ENCODE measurements around the gene HCRTR1. TPM values are rescaled to one million over a fixed set of nuclear protein-coding genes. Genes with fewer than 3 reads are reported as not detected.
A peak's percentile ranks its signal among the peaks of the same experiment; 100 is the strongest.

HCRTR1 gene
- polyA plus RNA-seq (ENCODE audit: insufficient read length): 0.13 TPM
- long read RNA-seq, donor 1: 0 reads
- long read RNA-seq, donor 2: 0 reads
- long read RNA-seq, donor 3: 0 reads
- long read RNA-seq, donor 4: 0 reads
- long read RNA-seq, donor 5: 0 reads
- long read RNA-seq, donor 6, partial matches to known transcripts: 35 of 62 reads
- long read RNA-seq, donor 6, other reads (novel, unspliced or antisense): 27 of 62 reads
- long read RNA-seq, donor 7: 0 reads
- long read RNA-seq, donor 8: 0 reads

GRCh38 chr1:31617218-31617915 lies at the start of gene HCRTR1:
Gene HCRTR1 (plus strand): TSS chr1:31617689. CDS start chr1:31619193, 1,504 bp downstream.
- DNase-seq: no peak

- no peak for DNase-seq
Observed at GRCh38 chr1:31567956-31568570, 49.4 kb upstream of the HCRTR1 start.

- no peak for DNase-seq
Observed at GRCh38 chr1:31568895-31569595, 48.4 kb upstream of the HCRTR1 start.

GRCh38 chr1:31569596-31570173 lies 47.8 kb upstream of the HCRTR1 start:
- no peak for DNase-seq

- DNase-seq: no peak
Observed at GRCh38 chr1:31570228-31570627, 47.3 kb upstream of the HCRTR1 start.

DNA sequence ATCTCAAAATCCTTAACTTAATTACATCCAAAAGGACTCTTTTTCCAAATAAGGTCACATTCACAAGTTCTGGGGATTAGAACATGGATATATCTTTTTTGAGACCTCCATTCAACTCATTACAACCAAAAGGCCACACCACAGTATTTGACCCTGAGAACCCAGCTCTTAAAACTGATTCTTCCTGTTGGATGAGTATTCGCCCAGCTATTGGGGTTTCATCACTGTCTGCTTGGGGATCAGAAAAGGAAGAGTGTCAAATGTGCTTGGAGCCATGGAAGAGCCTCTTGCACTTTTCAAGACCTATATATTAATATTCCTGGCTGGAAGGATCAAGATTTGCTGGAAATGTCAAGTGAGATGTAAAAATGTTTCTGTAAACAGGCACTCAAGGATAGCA lies 46.6 kb upstream of the HCRTR1 start:
- DNase-seq: no peak

DNA sequence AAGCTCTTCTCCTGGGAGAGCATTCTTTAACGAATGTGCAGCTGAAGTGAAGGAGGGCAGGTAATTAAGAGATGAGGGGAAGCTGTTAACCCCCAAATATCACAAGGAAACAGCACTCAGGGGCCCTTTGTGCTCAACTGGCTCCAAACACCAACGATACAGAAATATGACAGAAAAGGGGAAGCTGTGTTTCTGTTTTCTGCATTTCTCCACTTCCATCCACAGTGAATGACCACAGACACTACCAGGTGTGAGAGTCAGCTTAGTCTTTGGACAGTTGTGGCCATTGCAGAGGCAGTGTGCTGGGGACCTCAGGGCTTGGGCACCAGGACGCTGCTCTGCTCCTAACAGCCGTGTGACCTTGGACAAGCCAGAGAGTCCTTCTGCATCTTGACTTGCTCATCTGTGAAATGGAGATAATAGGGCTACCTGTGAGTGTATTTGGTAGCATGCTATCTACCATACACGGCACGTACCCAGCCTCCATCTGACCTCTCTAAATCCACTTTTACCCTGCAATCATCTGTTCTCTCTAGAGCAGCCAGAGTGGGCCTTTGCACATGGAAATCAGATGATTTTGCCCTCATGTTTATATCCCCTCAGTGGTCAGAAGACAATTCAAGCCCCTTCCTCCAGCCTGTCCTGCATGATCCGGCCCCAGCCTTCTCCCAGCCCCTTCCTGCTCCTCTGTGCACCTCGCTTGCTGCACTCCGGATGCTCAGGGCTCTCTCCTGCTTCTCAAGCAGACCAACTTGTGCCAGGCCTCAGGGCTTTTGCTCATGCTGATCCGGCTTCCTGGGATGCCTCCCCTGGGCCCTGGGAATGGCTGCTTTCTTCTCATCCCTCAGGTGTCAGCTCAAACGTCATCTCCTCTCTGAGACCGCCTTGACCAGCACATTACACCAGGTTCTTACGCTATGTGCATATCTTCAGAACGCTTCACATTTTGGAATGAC lies 45.9 kb upstream of the HCRTR1 start:
- DNase-seq: no peak

DNA sequence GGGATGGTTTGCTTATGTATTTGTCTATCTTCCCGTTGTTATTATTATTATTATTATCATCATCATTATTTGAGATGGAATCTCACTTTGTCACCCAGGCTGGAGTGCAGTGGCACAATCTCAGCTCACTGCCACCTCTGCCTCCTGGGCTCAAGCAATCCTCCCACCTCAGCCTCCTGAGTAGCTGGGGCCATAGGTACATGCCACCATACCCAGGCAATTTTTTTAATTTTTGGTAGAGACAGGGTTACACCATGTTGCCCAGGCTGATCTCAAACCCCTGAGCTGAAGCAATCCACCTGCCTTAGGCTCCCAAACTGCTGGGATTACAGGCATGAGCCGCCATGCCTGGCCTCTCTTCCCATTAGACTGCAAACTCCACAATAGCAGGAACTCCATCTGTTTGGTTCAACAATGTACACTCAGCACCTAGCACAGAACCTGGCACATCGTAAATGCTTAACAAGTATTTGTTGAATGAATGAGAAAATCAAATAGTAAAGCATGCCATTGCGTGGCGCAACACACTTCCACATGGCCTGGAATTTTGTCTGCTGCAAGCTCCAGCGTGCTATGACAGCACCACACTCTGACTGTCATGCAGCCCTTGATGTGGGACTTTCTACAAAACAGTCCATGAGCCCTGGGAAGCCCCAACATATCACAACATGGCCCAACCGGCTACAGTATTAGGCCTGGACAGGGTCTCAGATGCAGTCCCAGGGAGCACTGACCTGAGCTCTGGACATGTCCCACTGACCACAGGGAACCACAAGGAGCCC lies 45.0 kb upstream of the HCRTR1 start:
- no peak for DNase-seq

- DNase-seq: no peak
Observed at GRCh38 chr1:31573261-31573660, 44.2 kb upstream of the HCRTR1 start.

DNA sequence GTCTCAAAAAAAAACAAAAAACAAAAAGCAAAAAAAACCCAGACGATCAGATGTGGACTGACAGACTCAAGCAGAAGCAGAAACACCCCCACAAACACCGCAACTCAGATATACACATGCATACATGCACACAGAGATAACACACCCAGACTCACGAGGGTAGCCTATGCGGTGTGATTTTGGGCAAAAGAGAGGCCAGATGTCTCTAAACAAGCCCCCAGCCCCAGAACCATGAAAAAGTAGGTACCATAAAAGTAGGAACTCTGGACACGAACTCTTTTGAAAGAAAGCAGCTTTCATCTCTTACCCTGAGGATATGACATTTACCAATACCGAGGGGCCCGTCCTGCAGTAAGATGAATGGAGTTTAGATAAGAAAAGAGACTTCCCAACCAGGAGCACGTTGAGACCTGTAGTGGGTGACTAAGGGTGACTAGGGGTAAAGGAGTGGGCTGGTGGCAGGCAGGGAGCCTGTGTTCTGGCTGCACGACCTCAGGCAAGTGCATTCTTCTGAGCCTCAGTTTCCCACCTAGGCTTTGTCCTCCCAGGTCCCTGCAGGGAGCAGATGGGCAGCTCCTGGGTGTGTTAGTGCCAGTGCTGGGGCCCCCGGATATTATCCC lies 42.6 kb upstream of the HCRTR1 start:
- no peak for DNase-seq

DNA sequence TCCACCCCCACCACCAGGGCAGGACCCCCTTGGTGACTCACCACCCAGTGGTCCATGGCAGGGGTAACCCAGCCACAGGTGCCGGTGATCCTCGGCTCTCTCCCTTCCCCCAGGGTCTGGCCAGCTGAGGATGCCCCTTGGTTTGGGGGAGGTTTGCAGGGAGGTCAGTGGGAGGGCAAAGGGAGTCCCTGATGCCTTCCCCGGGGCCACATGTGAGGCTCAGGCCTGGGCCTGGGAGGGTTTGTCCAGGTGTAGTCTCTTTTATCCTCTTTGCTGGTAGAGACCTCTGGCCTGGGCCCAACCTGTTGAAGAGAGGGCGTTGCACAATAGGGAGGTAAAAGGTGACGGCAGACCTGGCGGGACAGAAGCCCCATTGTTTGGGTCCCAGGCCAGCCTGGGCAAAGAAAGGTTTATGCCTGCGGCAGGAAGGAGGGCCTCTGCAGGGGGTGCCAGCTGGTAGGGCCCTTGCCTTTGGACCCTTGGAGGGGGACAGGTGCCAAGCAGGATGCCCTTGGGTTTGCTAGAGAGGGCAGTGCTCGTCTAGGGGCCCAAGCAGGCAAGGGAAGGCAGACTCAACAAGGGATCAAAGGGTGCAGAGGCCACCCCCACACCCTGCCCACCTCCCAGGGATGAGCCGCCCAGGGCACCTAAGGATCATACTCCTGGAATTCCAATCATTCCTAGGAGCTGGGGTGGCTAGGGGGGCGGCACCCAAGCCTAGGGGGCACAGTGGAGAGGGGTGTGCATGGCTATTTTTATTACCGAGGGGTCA lies 41.9 kb upstream of the HCRTR1 start:
- no peak for DNase-seq

- peak; percentile 53 for DNase-seq
Observed at GRCh38 chr1:31576201-31576669, 41.3 kb upstream of the HCRTR1 start, which contains the start of gene TINAGL1. Gene TINAGL1 (plus strand): TSS chr1:31576515. CDS start chr1:31577149, 634 bp downstream.

DNA sequence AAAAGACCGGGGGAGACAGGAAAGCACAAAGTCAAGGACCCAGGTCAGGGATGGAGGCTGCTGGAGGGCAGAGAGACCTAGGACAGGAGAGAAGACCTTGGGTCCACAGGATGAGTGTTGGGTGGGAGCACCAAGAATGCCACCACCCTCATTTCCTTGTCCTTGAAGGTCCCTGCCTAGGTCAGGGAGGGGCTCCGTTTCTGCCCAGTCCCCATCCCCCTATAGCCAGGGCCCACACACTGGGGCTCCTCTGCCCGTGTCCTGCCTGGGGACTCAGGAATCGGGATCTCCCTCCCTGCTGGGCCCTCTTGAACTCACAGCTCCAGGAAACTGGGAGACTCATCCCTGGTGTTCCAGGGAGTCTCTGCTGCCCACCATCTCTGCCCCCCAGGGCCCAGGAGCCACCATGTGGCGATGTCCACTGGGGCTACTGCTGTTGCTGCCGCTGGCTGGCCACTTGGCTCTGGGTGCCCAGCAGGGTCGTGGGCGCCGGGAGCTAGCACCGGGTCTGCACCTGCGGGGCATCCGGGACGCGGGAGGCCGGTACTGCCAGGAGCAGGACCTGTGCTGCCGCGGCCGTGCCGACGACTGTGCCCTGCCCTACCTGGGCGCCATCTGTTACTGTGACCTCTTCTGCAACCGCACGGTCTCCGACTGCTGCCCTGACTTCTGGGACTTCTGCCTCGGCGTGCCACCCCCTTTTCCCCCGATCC lies 40.6 kb upstream of the HCRTR1 start:
- no peak for DNase-seq

- no peak for DNase-seq
Observed at GRCh38 chr1:31577515-31578192, 39.8 kb upstream of the HCRTR1 start.

- DNase-seq: peak; percentile 47
Observed at GRCh38 chr1:31579374-31579773, 38.1 kb upstream of the HCRTR1 start.

DNA sequence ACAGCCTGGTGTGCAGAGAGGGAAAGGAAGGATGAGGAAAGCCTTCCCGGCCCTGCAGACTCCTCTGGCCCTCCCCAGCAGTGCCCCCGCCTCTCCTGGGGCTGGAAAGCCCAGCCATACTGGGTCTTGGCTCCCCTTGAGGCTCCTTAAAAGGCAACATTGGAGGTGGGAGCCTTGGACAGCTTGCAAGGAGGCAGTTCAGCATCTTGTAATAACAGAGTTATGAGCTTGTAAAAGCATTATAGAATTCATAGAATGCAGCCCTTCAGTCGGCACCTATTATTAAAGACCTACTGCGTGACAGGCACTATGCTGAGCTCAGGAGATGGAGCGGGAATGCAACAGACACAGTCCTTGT lies 37.0 kb upstream of the HCRTR1 start:
- DNase-seq: no peak

DNA sequence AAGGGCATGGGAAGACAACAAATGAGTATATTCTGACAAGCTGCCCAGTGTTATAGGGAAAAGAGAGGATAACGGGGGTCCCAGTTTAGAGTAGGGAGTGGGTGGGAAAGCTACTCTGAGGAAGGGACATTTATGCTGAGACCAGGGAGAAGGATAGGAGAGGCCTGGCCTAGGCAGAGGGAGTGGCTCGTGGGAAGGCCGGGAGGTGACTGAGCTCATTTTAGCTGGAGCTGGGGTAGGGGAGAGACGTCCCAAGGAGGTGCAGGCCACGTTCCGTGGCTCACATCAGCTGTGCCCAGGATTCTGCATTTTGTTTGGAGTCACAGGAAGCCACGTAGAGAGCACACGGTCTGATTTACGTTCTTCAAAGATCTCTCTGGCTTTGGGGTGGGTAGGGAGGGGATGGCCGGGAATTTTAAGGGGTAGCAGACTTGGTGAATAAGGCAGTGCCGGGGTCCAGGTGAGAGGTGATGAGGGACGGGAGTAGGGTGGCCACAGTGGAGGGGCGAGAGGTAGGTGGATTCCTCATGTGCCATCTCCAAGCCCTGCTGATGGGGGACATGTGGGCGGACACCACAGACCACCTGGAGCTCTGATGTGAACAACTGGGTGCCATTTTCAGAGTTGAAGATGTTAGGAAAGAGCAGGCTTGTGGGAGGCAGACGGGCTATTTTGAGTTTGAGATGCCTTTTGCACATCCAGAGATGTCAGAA lies 36.4 kb upstream of the HCRTR1 start:
- DNase-seq: no peak
